ENCODE results near the gene RASSF5.
"Not testable (repeated sequence)": the region's sequence is repeated elsewhere in the genome, so short reads cannot be mapped to it uniquely, and the experiment has no call there.

RASSF5 gene

GRCh38 chr1:206477581-206478380 is 29.6 kb upstream of the RASSF5 start:
- no peaks in the 10 kb centered on the region for H3K4me1 ChIP-seq (ENCODE audit: insufficient read depth, low read length)
- no peak overlapping the region for H3K27ac ChIP-seq (ENCODE audit: low read depth, low read length)
- no peak overlapping the region for H3K4me3 ChIP-seq (ENCODE audit: low read depth in 1 of 2, low read length in 2 of 2)
- no peaks in the 10 kb centered on the region for H3K36me3 ChIP-seq (ENCODE audit: insufficient read depth, low read length)
- H3K9ac ChIP-seq (ENCODE audit: low read length) = no peak overlapping the region
- no peaks in the 10 kb centered on the region for H3K27me3 ChIP-seq (ENCODE audit: control insufficient read depth in 1 of 2, insufficient read depth in 2 of 2, low read length in 2 of 2)
- H3K9me3 ChIP-seq (ENCODE audit: low read length) = no peaks in the 10 kb centered on the region

- no peak overlapping the region for H3K9ac ChIP-seq (ENCODE audit: low read length)
- no peaks in the 10 kb centered on the region for H3K9me3 ChIP-seq (ENCODE audit: low read length)
- H3K4me1 ChIP-seq (ENCODE audit: insufficient read depth, low read length) = no peaks in the 10 kb centered on the region
- H3K27me3 ChIP-seq (ENCODE audit: control insufficient read depth in 1 of 2, insufficient read depth in 2 of 2, low read length in 2 of 2) = no peaks in the 10 kb centered on the region
- no peak overlapping the region for H3K27ac ChIP-seq (ENCODE audit: low read depth, low read length)
- no peaks in the 10 kb centered on the region for H3K36me3 ChIP-seq (ENCODE audit: insufficient read depth, low read length)
- H3K4me3 ChIP-seq (ENCODE audit: low read depth in 1 of 2, low read length in 2 of 2) = no peak overlapping the region
Observed at GRCh38 chr1:206478746-206479145, 28.6 kb upstream of the RASSF5 start.

DNA sequence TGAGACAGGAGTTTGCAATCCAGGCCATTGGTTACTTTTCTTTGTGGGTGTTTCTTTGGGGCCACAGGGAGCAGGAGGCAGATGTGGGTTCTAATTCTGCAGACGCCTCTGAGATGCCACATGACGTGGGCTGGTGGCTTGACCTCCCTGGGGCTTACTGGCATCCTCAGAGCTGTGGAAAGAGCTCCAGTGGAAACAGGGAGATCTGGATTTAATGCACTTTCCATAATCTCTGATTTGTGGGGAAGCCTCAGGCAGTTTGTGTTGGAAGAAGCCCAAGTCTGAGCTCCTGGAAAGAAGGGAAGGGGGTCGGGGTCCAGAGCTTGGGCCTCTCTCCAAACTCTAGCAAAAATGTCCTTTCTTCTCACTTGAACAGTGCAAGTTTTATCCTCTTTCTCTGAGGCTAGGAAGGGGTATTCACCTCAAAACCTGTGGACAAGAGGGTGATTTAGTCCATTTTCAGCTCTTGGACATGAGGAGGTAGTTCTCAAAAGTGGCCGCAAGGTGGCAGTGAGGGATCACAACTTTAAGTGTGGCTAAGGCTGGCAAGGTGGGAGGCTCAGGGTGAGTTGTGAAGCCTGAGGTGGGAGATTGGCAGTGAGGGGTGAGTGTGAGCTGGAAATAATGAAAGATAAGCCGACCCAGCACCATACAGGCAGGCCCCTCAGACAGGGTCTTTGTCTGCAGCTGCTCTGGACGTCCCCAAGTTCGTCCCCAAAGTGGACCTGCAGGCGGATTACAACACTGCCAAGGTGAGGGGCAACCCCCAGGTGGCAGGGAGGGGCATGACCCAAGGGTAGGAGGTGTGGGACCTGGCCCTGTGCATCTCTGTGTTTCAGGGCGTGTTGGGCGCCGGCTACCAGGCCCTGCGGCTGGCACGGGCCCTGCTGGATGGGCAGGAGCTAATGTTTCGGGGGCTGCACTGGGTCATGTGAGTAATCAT is 27.9 kb upstream of the RASSF5 start:
- H3K4me3 ChIP-seq (ENCODE audit: low read depth in 1 of 2, low read length in 2 of 2) = no peak overlapping the region
- no peaks in the 10 kb centered on the region for H3K4me1 ChIP-seq (ENCODE audit: insufficient read depth, low read length)
- no peak overlapping the region for H3K9ac ChIP-seq (ENCODE audit: low read length)
- H3K27ac ChIP-seq (ENCODE audit: low read depth, low read length) = no peak overlapping the region
- H3K27me3 ChIP-seq (ENCODE audit: control insufficient read depth in 1 of 2, insufficient read depth in 2 of 2, low read length in 2 of 2) = no peaks in the 10 kb centered on the region
- H3K36me3 ChIP-seq (ENCODE audit: insufficient read depth, low read length) = no peaks in the 10 kb centered on the region
- no peaks in the 10 kb centered on the region for H3K9me3 ChIP-seq (ENCODE audit: low read length)

DNA sequence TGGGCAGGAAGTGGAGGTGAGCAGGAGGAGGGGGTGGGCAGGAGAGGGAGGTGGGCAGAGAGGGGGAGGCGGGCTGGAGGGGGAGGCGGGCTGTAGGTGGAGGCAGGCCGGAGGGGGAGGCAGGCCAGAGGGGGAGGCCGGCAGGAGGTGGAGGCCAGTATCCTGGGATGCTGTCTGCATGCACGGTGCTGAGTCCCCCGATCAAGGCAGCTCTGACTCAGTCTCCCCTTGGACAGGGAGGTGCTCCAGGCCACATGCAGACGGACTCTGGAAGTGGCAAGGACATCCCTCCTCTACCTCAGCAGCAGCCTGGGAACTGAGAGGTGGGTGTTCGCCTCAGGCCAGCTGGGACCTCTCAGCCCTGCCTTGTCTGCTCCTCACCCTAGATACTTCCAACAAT is 27.1 kb upstream of the RASSF5 start:
- Histone ChIP-seq H3K36me3 (ENCODE audit: insufficient read depth, low read length) (no peaks in the 10 kb centered on the region), H3K4me3 (ENCODE audit: low read depth in 1 of 2, low read length in 2 of 2) (no peak overlapping the region), H3K4me1 (ENCODE audit: insufficient read depth, low read length) (no peaks in the 10 kb centered on the region), H3K27me3 (ENCODE audit: control insufficient read depth in 1 of 2, insufficient read depth in 2 of 2, low read length in 2 of 2) (no peaks in the 10 kb centered on the region), H3K9ac (ENCODE audit: low read length) (no peak overlapping the region), H3K9me3 (ENCODE audit: low read length) (no peaks in the 10 kb centered on the region), H3K27ac (ENCODE audit: low read depth, low read length) (no peak overlapping the region)

DNA sequence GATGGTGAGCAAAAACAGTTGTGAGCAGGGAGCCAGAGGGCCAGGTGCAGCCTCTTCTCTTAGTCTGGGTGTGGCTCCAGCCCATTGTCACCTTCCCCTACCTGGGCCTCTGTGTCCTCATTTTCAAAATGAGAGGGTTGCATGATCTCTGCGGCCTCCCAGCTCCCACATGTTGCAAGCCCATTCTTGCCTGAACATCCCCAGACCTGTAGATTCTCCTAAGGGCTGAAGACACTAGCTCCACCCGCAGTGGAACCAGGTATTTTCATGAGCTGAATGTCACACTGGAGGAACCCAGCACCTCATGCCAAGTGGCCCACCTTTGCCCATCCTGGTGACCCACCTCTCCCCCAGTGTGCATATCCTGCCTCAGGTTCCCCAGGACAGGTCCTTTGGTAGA is 24.7 kb upstream of the RASSF5 start:
- Histone ChIP-seq H3K27me3 (ENCODE audit: control insufficient read depth in 1 of 2, insufficient read depth in 2 of 2, low read length in 2 of 2) (no peaks in the 10 kb centered on the region), H3K4me1 (ENCODE audit: insufficient read depth, low read length) (no peaks in the 10 kb centered on the region), H3K27ac (ENCODE audit: low read depth, low read length) (no peak overlapping the region), H3K36me3 (ENCODE audit: insufficient read depth, low read length) (no peaks in the 10 kb centered on the region), H3K9ac (ENCODE audit: low read length) (no peak overlapping the region), H3K9me3 (ENCODE audit: low read length) (no peaks in the 10 kb centered on the region), H3K4me3 (ENCODE audit: low read depth in 1 of 2, low read length in 2 of 2) (no peak overlapping the region)

- not testable (repeated sequence) for H3K9ac ChIP-seq (ENCODE audit: low read length); H3K4me3 ChIP-seq (ENCODE audit: low read depth in 1 of 2, low read length in 2 of 2)
Observed at GRCh38 chr1:206483864-206484263, 23.5 kb upstream of the RASSF5 start.

GRCh38 chr1:206484901-206485300 is 22.4 kb upstream of the RASSF5 start:
- no peaks in the 10 kb centered on the region for H3K36me3 ChIP-seq (ENCODE audit: insufficient read depth, low read length)
- H3K4me1 ChIP-seq (ENCODE audit: insufficient read depth, low read length) = no peaks in the 10 kb centered on the region
- H3K9ac ChIP-seq (ENCODE audit: low read length) = no peak overlapping the region
- H3K4me3 ChIP-seq (ENCODE audit: low read depth in 1 of 2, low read length in 2 of 2) = no peak overlapping the region
- H3K27me3 ChIP-seq (ENCODE audit: control insufficient read depth in 1 of 2, insufficient read depth in 2 of 2, low read length in 2 of 2) = no peaks in the 10 kb centered on the region
- H3K27ac ChIP-seq (ENCODE audit: low read depth, low read length) = no peak overlapping the region
- no peaks in the 10 kb centered on the region for H3K9me3 ChIP-seq (ENCODE audit: low read length)

More at GRCh38 chr1:206483864-206484263, 23.5 kb upstream of the RASSF5 start:
- not testable (repeated sequence) for H3K27me3 ChIP-seq (ENCODE audit: control insufficient read depth in 1 of 2, insufficient read depth in 2 of 2, low read length in 2 of 2); H3K9me3 ChIP-seq (ENCODE audit: low read length); H3K36me3 ChIP-seq (ENCODE audit: insufficient read depth, low read length); H3K27ac ChIP-seq (ENCODE audit: low read depth, low read length); H3K4me1 ChIP-seq (ENCODE audit: insufficient read depth, low read length)

- no peaks in the 10 kb centered on the region for H3K27me3 ChIP-seq (ENCODE audit: control insufficient read depth in 1 of 2, insufficient read depth in 2 of 2, low read length in 2 of 2)
- no peaks in the 10 kb centered on the region for H3K4me1 ChIP-seq (ENCODE audit: insufficient read depth, low read length)
- H3K27ac ChIP-seq (ENCODE audit: low read depth, low read length) = no peak overlapping the region
- H3K9ac ChIP-seq (ENCODE audit: low read length) = no peak overlapping the region
- no peaks in the 10 kb centered on the region for H3K36me3 ChIP-seq (ENCODE audit: insufficient read depth, low read length)
- no peak overlapping the region for H3K4me3 ChIP-seq (ENCODE audit: low read depth in 1 of 2, low read length in 2 of 2)
- no peaks in the 10 kb centered on the region for H3K9me3 ChIP-seq (ENCODE audit: low read length)
Observed at GRCh38 chr1:206486995-206487788, 20.1 kb upstream of the RASSF5 start.

- H3K36me3 ChIP-seq (ENCODE audit: insufficient read depth, low read length) = no peaks in the 10 kb centered on the region
- no peak overlapping the region for H3K27ac ChIP-seq (ENCODE audit: low read depth, low read length)
- H3K4me3 ChIP-seq (ENCODE audit: low read depth in 1 of 2, low read length in 2 of 2) = no peak overlapping the region
- no peaks in the 10 kb centered on the region for H3K9me3 ChIP-seq (ENCODE audit: low read length)
- H3K9ac ChIP-seq (ENCODE audit: low read length) = no peak overlapping the region
- H3K27me3 ChIP-seq (ENCODE audit: control insufficient read depth in 1 of 2, insufficient read depth in 2 of 2, low read length in 2 of 2) = no peaks in the 10 kb centered on the region
- H3K4me1 ChIP-seq (ENCODE audit: insufficient read depth, low read length) = no peaks in the 10 kb centered on the region
Observed at GRCh38 chr1:206487970-206488369, 19.4 kb upstream of the RASSF5 start.

- Histone ChIP-seq H3K4me3 (ENCODE audit: low read depth in 1 of 2, low read length in 2 of 2) (no peak overlapping the region), H3K9ac (ENCODE audit: low read length) (no peak overlapping the region), H3K9me3 (ENCODE audit: low read length) (no peaks in the 10 kb centered on the region), H3K27ac (ENCODE audit: low read depth, low read length) (no peak overlapping the region), H3K27me3 (ENCODE audit: control insufficient read depth in 1 of 2, insufficient read depth in 2 of 2, low read length in 2 of 2) (no peaks in the 10 kb centered on the region), H3K4me1 (ENCODE audit: insufficient read depth, low read length) (no peaks in the 10 kb centered on the region), H3K36me3 (ENCODE audit: insufficient read depth, low read length) (no peaks in the 10 kb centered on the region)
Observed at GRCh38 chr1:206488466-206488865, 18.9 kb upstream of the RASSF5 start.

All from muscle layer of colon (tissue), 2 donors.